HEK293 (cell line): ENCODE measurements around the gene LBHD2.

Experiments
- CTCF ChIA-PET: fragments of 350-600 bp; formaldehyde crosslinking; extraction: SDS; loops from one replicate; lab custom pipeline; 2021; ENCODE audit warnings: antibody characterized with exemption; lab: Yijun Ruan, JAX
- POLR2A ChIA-PET: fragments of 300-600 bp; formaldehyde crosslinking; extraction: SDS; loops from one replicate; lab custom pipeline; 2020; ENCODE audit warnings: antibody characterized with exemption, inconsistent platforms; lab: Yijun Ruan, JAX
- H3K27ac ChIP-seq: fragments of 200-500 bp; sonication (Bioruptor generic); 2 replicates; pipeline ENCODE4 v1.5.1; 2014; ENCODE audit warnings: low read depth, low read length, control low read depth, inconsistent platforms; ENCODE audit errors: extremely low read depth
- H3K36me3 ChIP-seq, 2 experiments: fragments of 200-500 bp in 1 of 2; sonication (Bioruptor generic) in 1 of 2; 1 replicate in 1 of 2; 2 replicates in 1 of 2; pipeline ENCODE4 v1.5.1; 2014 to 2017; ENCODE audit warnings: inconsistent platforms in 2 of 2, low read length in 2 of 2; ENCODE audit not compliant: control insufficient read depth in 2 of 2, insufficient read depth in 1 of 2
- H3K4me1 ChIP-seq: fragments of 200-500 bp; sonication (Bioruptor generic); 2 replicates; pipeline ENCODE4 v1.5.1; 2014; ENCODE audit warnings: mild to moderate bottlenecking, low read length, inconsistent platforms; ENCODE audit not compliant: control insufficient read depth, insufficient read depth
- H3K4me3 ChIP-seq: 2 replicates; pipeline ENCODE4 v1.5.1; 2011; ENCODE audit warnings: low read depth, mild to moderate bottlenecking, control low read depth, low read length, moderate library complexity
- H3K9me3 ChIP-seq: fragments of 200-500 bp; sonication (Bioruptor generic); 2 replicates; pipeline ENCODE4 v1.5.1; 2014; ENCODE audit warnings: low read depth, low read length, inconsistent platforms; ENCODE audit not compliant: control insufficient read depth, insufficient read depth
- BCL11B ChIP-seq: fragments of 450-650 bp; formaldehyde crosslinking; IDR thresholded peaks from 2 replicates; pipeline ENCODE4 v1.5.1; 2016; ENCODE audit warnings: low read depth, missing biosample characterization, missing genetic modification characterization
- YY1 ChIP-seq: fragments of 450-650 bp; formaldehyde crosslinking; IDR thresholded peaks from 2 replicates; pipeline ENCODE4 v1.5.1; 2018; ENCODE audit warnings: missing biosample characterization, missing genetic modification characterization
- ZIC2 ChIP-seq: fragments of 450-650 bp; formaldehyde crosslinking; IDR thresholded peaks from 2 replicates; pipeline ENCODE4 v1.5.1; 2016; ENCODE audit warnings: missing biosample characterization, missing genetic modification characterization
- ZNF112 ChIP-seq: fragments of 450-650 bp; formaldehyde crosslinking; IDR thresholded peaks from 2 replicates; pipeline ENCODE4 v1.5.0; 2017; ENCODE audit warnings: missing biosample characterization, missing genetic modification characterization
- ZNF202 ChIP-seq: fragments of 450-650 bp; formaldehyde crosslinking; IDR thresholded peaks from 2 replicates; pipeline ENCODE4 v1.5.1; 2016; ENCODE audit warnings: missing biosample characterization, missing genetic modification characterization, borderline replicate concordance
- ZNF341 ChIP-seq: fragments of 450-650 bp; formaldehyde crosslinking; IDR thresholded peaks from 2 replicates; pipeline ENCODE4; 2016; ENCODE audit warnings: low read depth, missing biosample characterization, missing genetic modification characterization
- ZNF510 ChIP-seq: fragments of 450-650 bp; formaldehyde crosslinking; IDR thresholded peaks from 2 replicates; pipeline ENCODE4 v1.5.1; 2018; ENCODE audit warnings: mild to moderate bottlenecking, missing genetic modification characterization, missing biosample characterization; ENCODE audit not compliant: insufficient replicate concordance
- ZSCAN30 ChIP-seq: fragments of 450-650 bp; IDR thresholded peaks from 2 replicates; pipeline ENCODE4 v1.5.1; 2018; ENCODE audit warnings: missing biosample characterization, mild to moderate bottlenecking, missing genetic modification characterization, moderate library complexity
- TF ChIP-seq, protein P1 (sequence below): fragments of 450-650 bp; formaldehyde crosslinking; IDR thresholded peaks from 2 replicates; pipeline ENCODE4 v1.5.1; 2016; ENCODE audit warnings: missing biosample characterization, missing genetic modification characterization, borderline replicate concordance
- TF ChIP-seq, protein P2 (sequence below): fragments of 450-650 bp; formaldehyde crosslinking; IDR thresholded peaks from 2 replicates; pipeline ENCODE4 v1.5.1; 2016; ENCODE audit warnings: missing biosample characterization, missing genetic modification characterization
- TF ChIP-seq, protein P3 (sequence below): fragments of 450-650 bp; formaldehyde crosslinking; IDR thresholded peaks from 2 replicates; pipeline ENCODE4 v1.5.1; 2016; ENCODE audit warnings: missing biosample characterization, missing genetic modification characterization, low read depth
- TF ChIP-seq, protein P4 (sequence below): fragments of 450-650 bp; formaldehyde crosslinking; IDR thresholded peaks from 2 replicates; pipeline ENCODE4 v1.5.1; 2017; ENCODE audit warnings: missing biosample characterization, missing genetic modification characterization

Gene LBHD2

DNA sequence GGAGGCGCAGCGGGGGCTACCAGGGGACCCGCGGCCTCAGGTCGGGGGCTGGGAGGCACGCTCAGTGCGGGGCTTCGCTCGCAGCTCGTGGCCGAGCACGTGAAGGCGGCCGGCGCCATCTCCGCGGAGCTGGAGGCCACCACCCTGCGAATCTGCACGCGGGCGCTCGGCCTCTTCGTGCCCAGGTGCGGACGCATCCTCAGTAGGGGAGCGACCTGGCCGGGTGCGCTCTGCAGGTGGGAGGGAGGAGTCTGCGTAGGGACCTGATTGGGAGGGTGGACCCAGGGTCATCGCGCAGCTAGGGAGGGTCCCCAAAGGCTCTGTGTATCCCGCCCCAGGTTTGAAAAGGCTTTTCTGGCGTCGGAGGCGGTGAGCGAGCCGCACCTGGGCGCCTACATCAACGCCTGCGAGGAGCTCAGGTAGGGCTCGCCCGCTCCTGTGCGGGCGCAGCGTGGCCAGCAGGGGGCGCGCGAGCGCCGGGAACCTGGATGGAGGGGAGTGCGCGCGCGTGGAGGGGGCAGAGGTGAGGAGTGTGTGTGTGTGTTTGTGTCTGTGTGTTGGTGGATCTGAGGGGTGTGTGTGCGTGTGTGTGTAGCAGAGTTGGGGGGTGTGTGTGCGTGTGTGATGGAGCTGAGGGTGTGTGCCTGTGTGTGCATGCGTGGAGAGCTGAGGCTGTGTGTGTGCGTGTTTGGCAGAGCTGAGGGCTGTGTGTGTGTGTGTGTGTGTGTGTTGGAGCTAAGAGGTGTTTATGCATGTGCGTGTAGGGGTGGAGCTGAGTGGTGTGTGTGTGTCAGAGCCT is 20.8 kb downstream of the LBHD2 start (continued):
- TF ChIP-seq, protein P1, sequence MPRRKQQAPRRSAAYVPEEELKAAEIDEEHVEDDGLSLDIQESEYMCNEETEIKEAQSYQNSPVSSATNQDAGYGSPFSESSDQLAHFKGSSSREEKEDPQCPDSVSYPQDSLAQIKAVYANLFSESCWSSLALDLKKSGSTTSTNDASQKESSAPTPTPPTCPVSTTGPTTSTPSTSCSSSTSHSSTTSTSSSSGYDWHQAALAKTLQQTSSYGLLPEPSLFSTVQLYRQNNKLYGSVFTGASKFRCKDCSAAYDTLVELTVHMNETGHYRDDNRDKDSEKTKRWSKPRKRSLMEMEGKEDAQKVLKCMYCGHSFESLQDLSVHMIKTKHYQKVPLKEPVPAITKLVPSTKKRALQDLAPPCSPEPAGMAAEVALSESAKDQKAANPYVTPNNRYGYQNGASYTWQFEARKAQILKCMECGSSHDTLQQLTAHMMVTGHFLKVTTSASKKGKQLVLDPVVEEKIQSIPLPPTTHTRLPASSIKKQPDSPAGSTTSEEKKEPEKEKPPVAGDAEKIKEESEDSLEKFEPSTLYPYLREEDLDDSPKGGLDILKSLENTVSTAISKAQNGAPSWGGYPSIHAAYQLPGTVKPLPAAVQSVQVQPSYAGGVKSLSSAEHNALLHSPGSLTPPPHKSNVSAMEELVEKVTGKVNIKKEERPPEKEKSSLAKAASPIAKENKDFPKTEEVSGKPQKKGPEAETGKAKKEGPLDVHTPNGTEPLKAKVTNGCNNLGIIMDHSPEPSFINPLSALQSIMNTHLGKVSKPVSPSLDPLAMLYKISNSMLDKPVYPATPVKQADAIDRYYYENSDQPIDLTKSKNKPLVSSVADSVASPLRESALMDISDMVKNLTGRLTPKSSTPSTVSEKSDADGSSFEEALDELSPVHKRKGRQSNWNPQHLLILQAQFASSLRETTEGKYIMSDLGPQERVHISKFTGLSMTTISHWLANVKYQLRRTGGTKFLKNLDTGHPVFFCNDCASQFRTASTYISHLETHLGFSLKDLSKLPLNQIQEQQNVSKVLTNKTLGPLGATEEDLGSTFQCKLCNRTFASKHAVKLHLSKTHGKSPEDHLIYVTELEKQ, result no peak; the same call in 1 of the 2 replicates
- TF ChIP-seq ZNF202 (no peak), ZNF112 (no peak), ZNF510 (tag by site-specific recombination) (no peak), ZIC2 (peak; percentile 50; the same call in 1 of the 2 replicates)
- TF ChIP-seq, protein P2, sequence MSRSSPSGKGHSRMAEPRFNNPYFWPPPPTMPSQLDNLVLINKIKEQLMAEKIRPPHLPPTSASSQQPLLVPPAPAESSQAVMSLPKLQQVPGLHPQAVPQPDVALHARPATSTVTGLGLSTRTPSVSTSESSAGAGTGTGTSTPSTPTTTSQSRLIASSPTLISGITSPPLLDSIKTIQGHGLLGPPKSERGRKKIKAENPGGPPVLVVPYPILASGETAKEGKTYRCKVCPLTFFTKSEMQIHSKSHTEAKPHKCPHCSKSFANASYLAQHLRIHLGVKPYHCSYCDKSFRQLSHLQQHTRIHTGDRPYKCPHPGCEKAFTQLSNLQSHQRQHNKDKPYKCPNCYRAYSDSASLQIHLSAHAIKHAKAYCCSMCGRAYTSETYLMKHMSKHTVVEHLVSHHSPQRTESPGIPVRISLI, result no peak
- TF ChIP-seq, protein P3, sequence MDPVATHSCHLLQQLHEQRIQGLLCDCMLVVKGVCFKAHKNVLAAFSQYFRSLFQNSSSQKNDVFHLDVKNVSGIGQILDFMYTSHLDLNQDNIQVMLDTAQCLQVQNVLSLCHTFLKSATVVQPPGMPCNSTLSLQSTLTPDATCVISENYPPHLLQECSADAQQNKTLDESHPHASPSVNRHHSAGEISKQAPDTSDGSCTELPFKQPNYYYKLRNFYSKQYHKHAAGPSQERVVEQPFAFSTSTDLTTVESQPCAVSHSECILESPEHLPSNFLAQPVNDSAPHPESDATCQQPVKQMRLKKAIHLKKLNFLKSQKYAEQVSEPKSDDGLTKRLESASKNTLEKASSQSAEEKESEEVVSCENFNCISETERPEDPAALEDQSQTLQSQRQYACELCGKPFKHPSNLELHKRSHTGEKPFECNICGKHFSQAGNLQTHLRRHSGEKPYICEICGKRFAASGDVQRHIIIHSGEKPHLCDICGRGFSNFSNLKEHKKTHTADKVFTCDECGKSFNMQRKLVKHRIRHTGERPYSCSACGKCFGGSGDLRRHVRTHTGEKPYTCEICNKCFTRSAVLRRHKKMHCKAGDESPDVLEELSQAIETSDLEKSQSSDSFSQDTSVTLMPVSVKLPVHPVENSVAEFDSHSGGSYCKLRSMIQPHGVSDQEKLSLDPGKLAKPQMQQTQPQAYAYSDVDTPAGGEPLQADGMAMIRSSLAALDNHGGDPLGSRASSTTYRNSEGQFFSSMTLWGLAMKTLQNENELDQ, result no peak

DNA sequence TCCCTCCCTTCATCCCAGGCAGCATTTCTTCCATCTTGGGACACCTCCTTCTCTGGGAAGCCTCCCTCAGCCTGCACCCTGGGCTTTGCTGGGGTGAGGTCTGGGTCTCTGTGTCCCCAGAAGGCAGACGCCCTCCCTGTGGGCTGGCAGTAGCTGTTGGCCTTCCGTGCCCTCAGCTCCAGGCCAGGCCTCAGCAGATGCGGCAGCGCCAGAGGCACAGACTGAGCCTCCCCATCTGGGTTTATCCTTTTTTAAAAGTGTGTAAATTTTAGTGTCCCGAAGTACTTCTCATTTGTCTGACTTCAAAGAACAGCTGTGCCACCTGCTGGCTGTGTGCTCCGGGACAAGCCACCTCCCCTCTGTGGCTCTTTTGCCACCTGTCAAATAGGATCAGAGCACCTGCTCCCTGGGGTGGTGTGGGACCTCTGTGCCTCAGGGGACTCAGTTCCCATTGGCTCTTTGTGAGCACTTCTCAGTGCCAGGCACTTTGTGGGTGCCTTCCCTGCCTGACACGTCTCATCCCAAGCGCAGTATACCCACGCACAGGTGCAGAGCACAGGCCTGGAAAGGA is 21.7 kb downstream of the LBHD2 start:
- Histone ChIP-seq H3K36me3 (no peaks in the 10 kb centered on the region), H3K9me3 (no peaks in the 10 kb centered on the region)
- CTCF ChIA-PET, result interaction anchor here (0.6 to 4.6 kb wide), 42 partner anchors 10 to 412 kb away, joined by 3 to 80 read pairs (median 6); partner anchors contain the start of genes EXOC3L4, LBHD2 and TNFAIP2
- TF ChIP-seq, protein P4, sequence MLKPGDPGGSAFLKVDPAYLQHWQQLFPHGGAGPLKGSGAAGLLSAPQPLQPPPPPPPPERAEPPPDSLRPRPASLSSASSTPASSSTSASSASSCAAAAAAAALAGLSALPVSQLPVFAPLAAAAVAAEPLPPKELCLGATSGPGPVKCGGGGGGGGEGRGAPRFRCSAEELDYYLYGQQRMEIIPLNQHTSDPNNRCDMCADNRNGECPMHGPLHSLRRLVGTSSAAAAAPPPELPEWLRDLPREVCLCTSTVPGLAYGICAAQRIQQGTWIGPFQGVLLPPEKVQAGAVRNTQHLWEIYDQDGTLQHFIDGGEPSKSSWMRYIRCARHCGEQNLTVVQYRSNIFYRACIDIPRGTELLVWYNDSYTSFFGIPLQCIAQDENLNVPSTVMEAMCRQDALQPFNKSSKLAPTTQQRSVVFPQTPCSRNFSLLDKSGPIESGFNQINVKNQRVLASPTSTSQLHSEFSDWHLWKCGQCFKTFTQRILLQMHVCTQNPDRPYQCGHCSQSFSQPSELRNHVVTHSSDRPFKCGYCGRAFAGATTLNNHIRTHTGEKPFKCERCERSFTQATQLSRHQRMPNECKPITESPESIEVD (tag by site-specific recombination), result no peak
- TF ChIP-seq ZSCAN30 (tag by site-specific recombination) (no peak), ZNF341 (tag by site-specific recombination) (peak; percentile 43)
- TF ChIP-seq, all 188 proteins: peak for 1
- H3K27ac ChIP-seq, result no peak overlapping the region
- H3K4me3 ChIP-seq, result no peak overlapping the region
- H3K4me1 ChIP-seq, result no peaks in the 10 kb centered on the region; the same call in 1 of the 2 replicates
- POLR2A ChIA-PET, result no interaction called here

DNA sequence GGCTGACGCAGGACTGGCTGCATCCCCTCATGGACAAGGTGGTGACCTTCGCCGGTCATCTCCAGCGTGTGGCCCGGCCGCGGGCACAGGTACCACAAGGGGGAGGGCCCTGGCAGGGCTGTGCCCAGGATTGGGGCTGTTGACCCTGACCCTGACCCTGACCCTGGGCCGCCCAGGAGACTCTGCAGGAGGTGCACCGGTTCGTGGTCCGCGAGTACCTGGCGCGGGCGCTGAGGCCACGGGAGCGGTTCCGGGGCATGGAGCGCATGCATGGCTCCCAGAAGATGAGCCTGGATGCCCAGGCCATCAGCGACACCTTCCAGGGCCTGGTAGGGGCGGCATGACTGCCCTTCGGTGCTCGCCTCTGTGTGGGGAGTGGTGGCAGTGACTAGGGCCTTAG is 23.4 kb downstream of the LBHD2 start:
- POLR2A ChIA-PET, result no interaction called here
- no peaks in the 10 kb centered on the region; the same call in 1 of the 2 replicates for H3K4me1 ChIP-seq
- TF ChIP-seq BCL11B (tag by site-specific recombination), result 0 out of 2 replicates have a peak, but pooled peaks have one; percentile 54
- no peak for TF ChIP-seq YY1 (tag by site-specific recombination)
- TF ChIP-seq, all 188 proteins: peak for 1
- Histone ChIP-seq H3K4me3 (no peak overlapping the region), H3K9me3 (no peaks in the 10 kb centered on the region), H3K27ac (no peak overlapping the region), H3K36me3 (no peaks in the 10 kb centered on the region)
- CTCF ChIA-PET, result interaction anchor here (3.1 to 4.6 kb wide), 5 partner anchors 12 to 185 kb away, joined by 25 to 80 read pairs (median 44); partner anchors contain the start of gene EXOC3L4
